Measurements from ENCODE around the gene GOLGA6L7. TPM values are rescaled to one million over a fixed set of nuclear protein-coding genes. Genes with fewer than 3 reads are reported as not detected.
"Not testable (repeated sequence)": the region's sequence is repeated elsewhere in the genome, so short reads cannot be mapped to it uniquely, and the experiment has no call there.

Gene GOLGA6L7
- total and polyA plus RNA-seq, 9 of the 15 experiments (the other 6 are each of a cell fraction or from before 2014, with no cell fraction given): 0.11 to 0.14 (median 0.11) TPM; not detected in 6

DNA sequence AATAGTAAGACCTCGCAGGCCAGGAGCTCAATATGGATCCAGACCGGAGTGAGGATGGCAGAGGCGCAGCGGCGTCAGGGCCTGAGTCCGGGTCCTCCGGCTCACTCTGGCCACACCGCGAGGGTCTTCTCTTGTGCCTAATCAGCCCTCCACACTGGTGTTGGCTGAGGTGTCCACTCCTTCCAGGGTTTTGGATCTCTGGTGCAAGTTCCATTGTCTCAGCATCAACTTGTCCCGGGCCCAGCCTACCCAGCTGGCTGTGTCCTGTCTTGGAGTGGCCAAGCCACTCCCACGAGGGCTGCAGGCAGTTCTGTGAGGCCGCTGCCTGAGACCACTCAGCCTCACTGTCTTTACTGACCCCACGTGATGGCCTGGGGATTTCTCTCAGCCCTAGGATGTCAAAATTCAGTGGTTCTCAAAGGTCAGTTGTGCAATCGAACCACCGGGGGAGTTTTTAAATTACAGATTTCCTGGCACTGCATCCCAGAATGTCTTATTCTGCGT is 12.6 kb upstream of the GOLGA6L7 start:
- Histone ChIP-seq H3K27me3 (ENCODE audit: control insufficient read depth in 2 of 2, insufficient read depth in 2 of 2, low read length in 2 of 2) (no peaks in the 10 kb centered on the region; a peak in 1 of 5 replicates), H3K9me3 (replicated peaks; ENCODE audit: control insufficient read depth, insufficient read depth, low read depth, low read length) (no peaks in the 10 kb centered on the region), H2AFZ (ENCODE audit: low read depth, low read length) (no peak overlapping the region), H3K9me1 (ENCODE audit: control insufficient read depth, insufficient read depth, low read length) (no peaks in the 10 kb centered on the region), H3K36me3 (ENCODE audit: control insufficient read depth, insufficient read depth, low read length) (peaks cover 8% of the 10 kb centered on the region; the same call in 2 of the 3 replicates), H3K79me2 (ENCODE audit: control insufficient read depth, insufficient read depth, low read length) (no peaks in the 10 kb centered on the region), H3K4me2 (ENCODE audit: insufficient read depth, low read length) (no peak overlapping the region), H3K4me1 (replicated peaks in 1 of 2; ENCODE audit: control insufficient read depth in 2 of 2, insufficient read depth in 2 of 2, low read length in 2 of 2) (peaks cover 0 to 5% of the 10 kb centered on the region in 2 experiments; a peak in 1 of 5 replicates), H3K4me3 (no peak overlapping the region), H3K9ac (ENCODE audit: insufficient read depth in 1 of 2, low read depth in 2 of 2, low read length in 2 of 2) (peak overlapping the region in 1 of 2 experiments; percentile 71; a peak in 1 of 4 replicates), H3K27ac (ENCODE audit: extremely low read depth, low read depth, low read length) (no peak overlapping the region), H4K20me1 (replicated peaks; ENCODE audit: control insufficient read depth, insufficient read depth, low read length) (no peaks in the 10 kb centered on the region)
- POLR2A ChIA-PET: interaction anchor here (0.8 to 1.1 kb wide), 2 partner anchors 110 to 689 kb away, joined by 3 read pairs; no protein-coding TSS in a partner anchor
- DNase-seq (ENCODE audit: extremely low read depth in 1 of 4, low spot score in 3 of 4): no peak
- 68% methylated on average over 11 of the region's 16 CpGs for WGBS (ENCODE audit: insufficient coverage, low coverage, missing lambda C conversion rate)
- TF ChIP-seq CEBPB (tag; IDR thresholded peaks at IDR 0.05) (peak; percentile 53), ZNF717 (CRISPR knock-in tag; IDR thresholded peaks at IDR 0.05) (no peak)
- in situ Hi-C loops (cut with MboI) (no loop called here), intact Hi-C loops (cut with micrococcal nuclease) (no loop called here)
- ATAC-seq: peak; percentile 21; the same call in 2 of the 3 replicates
- no peak for FAIRE-seq
- CTCF ChIA-PET (ENCODE audit: low intra/inter-chr PET ratio): no interaction called here
- BruUV-seq (replicated peaks): no TSS peak

DNA sequence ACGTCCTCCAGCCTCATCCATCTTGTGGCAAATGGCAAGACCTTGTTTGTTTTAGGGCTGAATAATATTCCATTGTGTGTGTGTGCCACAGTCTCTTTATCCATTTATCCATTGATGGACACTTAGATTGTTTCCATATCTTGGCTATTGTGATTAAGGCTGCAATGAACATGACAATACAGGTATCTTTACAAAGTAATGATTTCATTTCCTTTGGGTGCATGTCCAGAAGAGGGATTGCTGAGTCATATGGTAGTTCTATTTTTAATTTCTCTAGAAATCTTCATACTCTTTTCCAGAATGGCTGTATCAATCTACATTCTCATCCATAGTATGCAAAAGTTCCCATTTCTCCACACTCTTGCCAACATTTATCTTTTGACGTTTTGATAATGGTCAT is 6.1 kb upstream of the GOLGA6L7 start:
- DNase-seq (ENCODE audit: extremely low read depth in 1 of 4, low spot score in 3 of 4); H3K9me1 ChIP-seq (ENCODE audit: control insufficient read depth, insufficient read depth, low read length); H3K27me3 ChIP-seq (ENCODE audit: control insufficient read depth in 2 of 2, insufficient read depth in 2 of 2, low read length in 2 of 2); H3K27ac ChIP-seq (ENCODE audit: extremely low read depth, low read depth, low read length); ATAC-seq; H3K4me3 ChIP-seq; H3K9me3 ChIP-seq (replicated peaks; ENCODE audit: control insufficient read depth, insufficient read depth, low read depth, low read length); H3K4me1 ChIP-seq (replicated peaks in 1 of 2; ENCODE audit: control insufficient read depth in 2 of 2, insufficient read depth in 2 of 2, low read length in 2 of 2); FAIRE-seq; H3K79me2 ChIP-seq (ENCODE audit: control insufficient read depth, insufficient read depth, low read length); H3K9ac ChIP-seq (ENCODE audit: insufficient read depth in 1 of 2, low read depth in 2 of 2, low read length in 2 of 2); H2AFZ ChIP-seq (ENCODE audit: low read depth, low read length); H4K20me1 ChIP-seq (replicated peaks; ENCODE audit: control insufficient read depth, insufficient read depth, low read length); BruUV-seq (replicated peaks); H3K4me2 ChIP-seq (ENCODE audit: insufficient read depth, low read length); intact Hi-C loops (cut with micrococcal nuclease); in situ Hi-C loops (cut with MboI); POLR2A ChIA-PET; H3K36me3 ChIP-seq (ENCODE audit: control insufficient read depth, insufficient read depth, low read length); CTCF ChIA-PET (ENCODE audit: low intra/inter-chr PET ratio): not testable (repeated sequence)
- WGBS (ENCODE audit: insufficient coverage, low coverage, missing lambda C conversion rate): 32% methylated on average over 2 of the region's 2 CpGs

DNA sequence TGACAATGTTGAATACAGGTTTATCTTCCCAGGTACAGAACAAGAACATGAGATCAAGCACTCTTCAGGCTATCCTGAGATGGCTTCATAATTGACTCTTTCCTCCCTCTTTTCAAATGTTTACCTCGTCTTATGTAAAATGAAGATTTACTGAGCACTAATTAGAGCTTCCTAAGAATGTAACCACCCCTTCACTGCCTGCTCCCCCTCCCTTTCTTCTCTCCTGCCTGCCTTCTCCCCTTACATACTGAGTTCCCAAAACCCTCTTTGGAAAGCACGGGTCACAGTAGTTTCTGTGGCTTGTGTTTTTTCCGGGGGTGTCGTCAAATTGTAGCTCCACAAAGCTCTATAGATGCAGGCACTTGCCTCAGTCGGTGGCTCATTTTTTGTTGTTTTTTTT is 5.2 kb upstream of the GOLGA6L7 start:
- POLR2A ChIA-PET; H3K9ac ChIP-seq (ENCODE audit: insufficient read depth in 1 of 2, low read depth in 2 of 2, low read length in 2 of 2); H3K9me3 ChIP-seq (replicated peaks; ENCODE audit: control insufficient read depth, insufficient read depth, low read depth, low read length); H3K4me2 ChIP-seq (ENCODE audit: insufficient read depth, low read length); H3K4me1 ChIP-seq (replicated peaks in 1 of 2; ENCODE audit: control insufficient read depth in 2 of 2, insufficient read depth in 2 of 2, low read length in 2 of 2); H3K36me3 ChIP-seq (ENCODE audit: control insufficient read depth, insufficient read depth, low read length); H3K4me3 ChIP-seq; H4K20me1 ChIP-seq (replicated peaks; ENCODE audit: control insufficient read depth, insufficient read depth, low read length); H3K9me1 ChIP-seq (ENCODE audit: control insufficient read depth, insufficient read depth, low read length); H2AFZ ChIP-seq (ENCODE audit: low read depth, low read length); ATAC-seq; in situ Hi-C loops (cut with MboI); intact Hi-C loops (cut with micrococcal nuclease); DNase-seq (ENCODE audit: extremely low read depth in 1 of 4, low spot score in 3 of 4); H3K27ac ChIP-seq (ENCODE audit: extremely low read depth, low read depth, low read length); BruUV-seq (replicated peaks); H3K79me2 ChIP-seq (ENCODE audit: control insufficient read depth, insufficient read depth, low read length); H3K27me3 ChIP-seq (ENCODE audit: control insufficient read depth in 2 of 2, insufficient read depth in 2 of 2, low read length in 2 of 2); CTCF ChIA-PET (ENCODE audit: low intra/inter-chr PET ratio): not testable (repeated sequence)
- FAIRE-seq: peak; percentile 56
- WGBS (ENCODE audit: insufficient coverage, low coverage, missing lambda C conversion rate): 46% methylated on average over 5 of the region's 5 CpGs

DNA sequence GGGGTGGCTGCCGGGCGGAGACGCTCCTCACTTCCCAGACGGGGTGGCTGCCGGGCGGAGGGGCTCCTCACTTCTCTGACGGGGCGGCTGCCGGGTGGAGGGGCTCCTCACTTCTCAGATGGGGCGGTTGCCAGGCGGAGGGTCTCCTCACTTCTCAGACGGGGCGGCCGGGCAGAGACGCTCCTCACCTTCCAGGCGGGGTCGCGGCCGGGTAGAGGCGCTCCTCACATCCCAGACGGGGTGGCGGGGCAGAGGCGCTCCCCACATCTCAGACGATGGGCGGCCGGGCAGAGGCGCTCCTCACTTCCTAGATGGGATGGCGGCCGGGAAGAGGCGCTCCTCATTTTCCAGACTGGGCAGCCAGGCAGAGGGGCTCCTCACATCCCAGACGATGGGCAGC is 1.3 kb upstream of the GOLGA6L7 start:
- DNase-seq (ENCODE audit: extremely low read depth in 1 of 4, low spot score in 3 of 4); H4K20me1 ChIP-seq (replicated peaks; ENCODE audit: control insufficient read depth, insufficient read depth, low read length); H3K27ac ChIP-seq (ENCODE audit: extremely low read depth, low read depth, low read length); H3K9ac ChIP-seq (ENCODE audit: insufficient read depth in 1 of 2, low read depth in 2 of 2, low read length in 2 of 2); H3K27me3 ChIP-seq (ENCODE audit: control insufficient read depth in 2 of 2, insufficient read depth in 2 of 2, low read length in 2 of 2); in situ Hi-C loops (cut with MboI); H3K79me2 ChIP-seq (ENCODE audit: control insufficient read depth, insufficient read depth, low read length); H3K36me3 ChIP-seq (ENCODE audit: control insufficient read depth, insufficient read depth, low read length); H2AFZ ChIP-seq (ENCODE audit: low read depth, low read length); intact Hi-C loops (cut with micrococcal nuclease); CTCF ChIA-PET (ENCODE audit: low intra/inter-chr PET ratio); H3K4me1 ChIP-seq (replicated peaks in 1 of 2; ENCODE audit: control insufficient read depth in 2 of 2, insufficient read depth in 2 of 2, low read length in 2 of 2); FAIRE-seq; BruUV-seq (replicated peaks); H3K9me3 ChIP-seq (replicated peaks; ENCODE audit: control insufficient read depth, insufficient read depth, low read depth, low read length); H3K9me1 ChIP-seq (ENCODE audit: control insufficient read depth, insufficient read depth, low read length); ATAC-seq; H3K4me2 ChIP-seq (ENCODE audit: insufficient read depth, low read length); H3K4me3 ChIP-seq; POLR2A ChIA-PET: not testable (repeated sequence)
- 91% methylated on average over 6 of the region's 31 CpGs for WGBS (ENCODE audit: insufficient coverage, low coverage, missing lambda C conversion rate)

All from K562 (cell line).